PC-3 (cell line): ENCODE data around the gene SMIM36. TPM values are rescaled to one million over a fixed set of nuclear protein-coding genes. Genes with fewer than 3 reads are reported as not detected.

Experiments used
- ATAC-seq: fragments of 200-7000 bp; cut with Tn5 transposase; 2 replicates; pipeline ENCODE4 v1.9.1; 2020; ENCODE audit warnings: mild to moderate bottlenecking, moderate library complexity
- BruUV-seq: library from RNA; stranded (reverse); fragments of 400-500 nt; replicated peaks from 2 replicates; lab custom pipeline; 2021; lab: Mats Ljungman, UMichigan
- CTCF ChIA-PET: fragments of 300-600 bp; sonication (Branson Sonifier 250); formaldehyde crosslinking; loops from one replicate; lab custom pipeline; 2022; ENCODE audit warnings: antibody characterized with exemption; lab: Charles Lee
- POLR2A ChIA-PET: fragments of 300-600 bp; sonication (Branson Sonifier 250); formaldehyde crosslinking; loops from one replicate; lab custom pipeline; 2022; ENCODE audit warnings: antibody characterized with exemption; ENCODE audit not compliant: unreplicated experiment; lab: Charles Lee
- DNase-seq: peaks from one replicate; pipeline ENCODE4 v3.0.0-alpha.2; 2015
- H2AFZ ChIP-seq: fragments of 300-600 bp; sonication (generic); 2 replicates; pipeline ENCODE4 v1.6.0; 2016; ENCODE audit warnings: antibody characterized with exemption, low read length
- H3F3A ChIP-seq: fragments of 300-600 bp; sonication (generic); one replicate; pipeline ENCODE4 v1.6.0; 2017; ENCODE audit warnings: antibody characterized with exemption, low read length, control low read depth, mild to moderate bottlenecking; ENCODE audit not compliant: unreplicated experiment
- H3K27ac ChIP-seq: fragments of 300-600 bp; sonication (generic); 2 replicates; pipeline ENCODE4 v1.5.1; 2016; ENCODE audit warnings: mild to moderate bottlenecking, low read length
- H3K27me3 ChIP-seq: fragments of 300-600 bp; sonication (generic); 2 replicates; pipeline ENCODE4 v1.6.1; 2016; ENCODE audit warnings: low read length, mixed read lengths
- H3K36me3 ChIP-seq: fragments of 300-600 bp; sonication (generic); 2 replicates; pipeline ENCODE4 v1.6.1; 2016; ENCODE audit warnings: low read depth, mixed run types, low read length, mixed read lengths
- H3K4me1 ChIP-seq: fragments of 300-600 bp; sonication (generic); 2 replicates; pipeline ENCODE4 v1.5.1; 2016; ENCODE audit warnings: low read length; ENCODE audit not compliant: insufficient read depth
- H3K4me2 ChIP-seq: fragments of 300-600 bp; sonication (generic); 2 replicates; pipeline ENCODE4 v1.6.0; 2016; ENCODE audit warnings: low read length
- H3K4me3 ChIP-seq: fragments of 300-600 bp; sonication (generic); 2 replicates; pipeline ENCODE4 v1.5.1; 2016; ENCODE audit warnings: mild to moderate bottlenecking, low read length, mixed read lengths
- H3K79me2 ChIP-seq: fragments of 300-600 bp; sonication (generic); 2 replicates; pipeline ENCODE4 v1.6.1; 2017; ENCODE audit warnings: low read length, mixed read lengths
- H3K9ac ChIP-seq: fragments of 300-600 bp; sonication (generic); 2 replicates; pipeline ENCODE4 v1.6.0; 2016; ENCODE audit warnings: mild to moderate bottlenecking, low read length
- H3K9me2 ChIP-seq: fragments of 300-600 bp; sonication (generic); replicated peaks from 2 replicates; pipeline ENCODE4 v1.6.1; 2016; ENCODE audit warnings: mixed run types, low read length, mixed read lengths
- H3K9me3 ChIP-seq: fragments of 300-600 bp; sonication (generic); 2 replicates; pipeline ENCODE4 v1.6.1; 2016; ENCODE audit warnings: low read length, mixed read lengths
- H4K20me1 ChIP-seq: fragments of 300-600 bp; sonication (generic); 2 replicates; pipeline ENCODE4 v1.6.1; 2016; ENCODE audit warnings: low read length, mixed read lengths
- CTCF ChIP-seq: fragments of 300-600 bp; sonication (generic); conservative IDR thresholded peaks from 2 replicates; pipeline ENCODE4 v1.5.1; 2017; ENCODE audit warnings: antibody characterized with exemption, low read depth, mild to moderate bottlenecking, low read length
- EZH2 ChIP-seq: fragments of 300-600 bp; sonication (generic); IDR thresholded peaks from one replicate; pipeline ENCODE4 v1.6.1; 2017; ENCODE audit warnings: antibody characterized with exemption, mild to moderate bottlenecking, low read length; ENCODE audit not compliant: unreplicated experiment
- EZH2phosphoT487 ChIP-seq: fragments of 300-600 bp; sonication (generic); IDR thresholded peaks from 2 replicates; pipeline ENCODE4 v1.6.1; 2018; ENCODE audit warnings: mild to moderate bottlenecking, antibody characterized with exemption, low read length, borderline replicate concordance
- intact Hi-C: fragments of 100-400 bp; cut with micrococcal nuclease; formaldehyde crosslinking; loops from 2 replicates; pipeline ENCODE4 v1.9.0; 2023
- total RNA-seq: library from RNA; depleted of rRNA; stranded (reverse); fragments of >200 nt; gene quantifications from 2 replicates; pipeline ENCODE4 v1.2.3, GENCODE V29; 2014

SMIM36 gene
- total RNA-seq, 1 experiment from 2014 or later, result not detected

- H2AFZ ChIP-seq, result no peak overlapping the region
- no peaks in the 10 kb centered on the region for H3K9me2 ChIP-seq
- peak overlapping the region; percentile 36; the same call in 1 of the 2 replicates for H3K9ac ChIP-seq
- TF ChIP-seq EZH2phosphoT487, result no peak
- TF ChIP-seq EZH2, result no peak
- TF ChIP-seq CTCF, result no peak
- ChIA-PET POLR2A (no interaction called here), CTCF (no interaction called here)
- peak overlapping the region; percentile 69 for H3K4me2 ChIP-seq
- H3K27ac ChIP-seq, result peak overlapping the region; percentile 77
- H3K4me3 ChIP-seq, result no peak overlapping the region
- H3K9me3 ChIP-seq, result no peaks in the 10 kb centered on the region
- H4K20me1 ChIP-seq, result no peaks in the 10 kb centered on the region
- no peaks in the 10 kb centered on the region for H3K79me2 ChIP-seq
- no TSS peak for BruUV-seq
- intact Hi-C loops, result loop anchor here (5.0 to 10.0 kb wide), 4 partner anchors 36 to 116 kb away; partner anchors contain the start of genes MMD and SMIM36
- peaks cover 5% of the 10 kb centered on the region for H3F3A ChIP-seq
- no peaks in the 10 kb centered on the region for H3K36me3 ChIP-seq
- DNase-seq, result no peak
- H3K27me3 ChIP-seq, result no peaks in the 10 kb centered on the region
- no peak for ATAC-seq
- H3K4me1 ChIP-seq, result peaks cover 52% of the 10 kb centered on the region
These were observed 52.9 kb downstream of the SMIM36 start for GRCh38 chr17:55458287-55458900.

DNA sequence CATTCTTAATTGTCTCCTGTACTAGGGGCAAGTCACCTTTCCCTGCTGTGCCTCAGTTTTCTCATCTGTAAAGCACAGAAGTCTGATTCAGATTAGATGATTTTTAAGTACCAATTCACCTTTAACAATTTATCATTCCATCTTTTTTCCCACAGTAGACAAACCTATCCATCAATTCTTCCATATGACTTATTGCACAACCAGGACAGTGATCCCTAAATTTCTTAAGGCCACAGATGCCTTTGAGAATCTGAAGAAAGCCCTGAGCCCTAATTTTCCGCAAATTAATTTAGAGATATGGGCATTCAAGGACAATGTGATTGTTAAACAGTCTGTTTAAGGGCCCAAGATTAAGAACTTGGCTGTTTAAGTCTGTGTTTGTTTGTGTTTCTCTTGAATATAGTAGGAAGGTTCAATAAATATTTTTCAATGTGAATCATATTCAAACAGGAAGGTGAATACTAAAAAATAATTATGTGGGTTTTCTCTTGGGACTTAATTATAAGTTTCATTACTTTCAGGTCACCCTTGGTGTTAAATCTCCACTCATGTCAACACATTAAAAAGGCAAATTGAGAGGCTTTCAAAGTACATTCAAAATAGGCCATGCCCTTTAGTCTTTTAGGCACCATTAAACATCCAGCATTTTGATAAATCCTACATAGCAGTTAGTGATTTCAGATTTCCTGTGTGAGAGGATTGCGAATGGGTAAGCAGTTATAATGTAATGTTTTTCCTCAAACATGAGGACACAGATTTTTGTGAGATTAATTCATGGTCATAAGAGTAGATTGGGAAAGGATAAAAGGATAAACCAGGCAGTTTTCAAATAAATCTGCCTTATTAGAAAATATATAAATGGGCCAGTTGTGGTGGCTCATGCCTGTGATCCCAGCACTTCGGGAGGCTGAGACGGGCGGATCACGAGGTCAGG lies 54.7 kb downstream of the SMIM36 start:
- no peaks in the 10 kb centered on the region for H3K9me2 ChIP-seq
- ChIA-PET POLR2A (no interaction called here), CTCF (no interaction called here)
- no peaks in the 10 kb centered on the region for H3K79me2 ChIP-seq
- intact Hi-C loops, result loop anchor here (5.0 to 10.0 kb wide), 4 partner anchors 34 to 118 kb away; partner anchors contain the start of genes MMD and SMIM36
- DNase-seq (peak; percentile 14), ATAC-seq (no peak)
- no peak overlapping the region for H3K9ac ChIP-seq
- TF ChIP-seq EZH2phosphoT487 (no peak), EZH2 (no peak), CTCF (no peak)
- BruUV-seq, result no TSS peak
- H4K20me1 ChIP-seq, result no peaks in the 10 kb centered on the region
- H3K27ac ChIP-seq, result peak overlapping the region; percentile 11; the same call in 1 of the 2 replicates
- H3K4me3 ChIP-seq, result no peak overlapping the region
- peaks cover 5% of the 10 kb centered on the region for H3F3A ChIP-seq
- H3K4me2 ChIP-seq, result peak overlapping the region; percentile 14; the same call in 1 of the 2 replicates
- H3K4me1 ChIP-seq, result peaks cover 70% of the 10 kb centered on the region
- H3K27me3 ChIP-seq, result no peaks in the 10 kb centered on the region
- H3K36me3 ChIP-seq, result no peaks in the 10 kb centered on the region
- no peaks in the 10 kb centered on the region for H3K9me3 ChIP-seq
- H2AFZ ChIP-seq, result no peak overlapping the region
